ENCODE results near the gene CANT1. TPM values are rescaled to one million over a fixed set of nuclear protein-coding genes. Genes with fewer than 3 reads are reported as not detected.

The CANT1 gene
- polyA plus RNA-seq, 12 donors: 20.7 to 33.6 (median 26.8) TPM; not detected in 1

DNA sequence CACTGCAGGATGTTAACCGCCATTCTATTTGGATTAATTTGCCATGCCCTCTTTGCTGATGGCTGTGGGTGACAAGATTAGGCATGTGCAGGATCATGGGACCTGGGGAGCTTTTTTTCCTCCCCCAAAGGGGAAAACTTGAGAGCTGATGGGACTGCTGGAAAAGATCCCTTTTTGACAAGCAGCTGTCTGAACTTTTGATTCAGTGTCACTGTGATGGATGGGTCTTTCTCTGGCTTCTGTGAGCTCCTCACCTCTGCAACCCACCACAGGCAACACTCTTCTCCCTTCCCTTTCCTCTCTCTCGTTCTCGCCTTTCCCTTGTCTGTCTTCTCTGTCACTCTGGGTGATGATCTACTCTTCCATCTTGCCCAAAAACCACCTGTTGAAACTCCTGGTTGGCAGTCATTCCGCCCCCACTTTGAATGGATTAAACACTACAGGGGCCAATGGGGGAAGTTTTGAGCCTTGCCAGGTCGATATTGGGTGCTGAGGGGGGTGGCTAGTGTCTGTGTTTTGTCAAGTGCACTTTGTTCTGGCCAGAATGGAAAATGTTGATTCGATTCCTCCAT lies 3.1 kb upstream of the CANT1 start:
- no peak for DNase-seq

GRCh38 chr17:79011451-79012147 lies 2.0 kb upstream of the CANT1 start:
- DNase-seq: no peak

GRCh38 chr17:79010304-79010646 lies 711 bp upstream of the CANT1 start:
- no peak for DNase-seq

- no peak for DNase-seq
Measured at GRCh38 chr17:79008666-79009387, 737 bp downstream of the CANT1 start.

- DNase-seq: no peak
Measured at GRCh38 chr17:79007504-79008381, 1.8 kb downstream of the CANT1 start.

- DNase-seq: no peak
Measured at GRCh38 chr17:79006794-79007503, 2.6 kb downstream of the CANT1 start.

DNA sequence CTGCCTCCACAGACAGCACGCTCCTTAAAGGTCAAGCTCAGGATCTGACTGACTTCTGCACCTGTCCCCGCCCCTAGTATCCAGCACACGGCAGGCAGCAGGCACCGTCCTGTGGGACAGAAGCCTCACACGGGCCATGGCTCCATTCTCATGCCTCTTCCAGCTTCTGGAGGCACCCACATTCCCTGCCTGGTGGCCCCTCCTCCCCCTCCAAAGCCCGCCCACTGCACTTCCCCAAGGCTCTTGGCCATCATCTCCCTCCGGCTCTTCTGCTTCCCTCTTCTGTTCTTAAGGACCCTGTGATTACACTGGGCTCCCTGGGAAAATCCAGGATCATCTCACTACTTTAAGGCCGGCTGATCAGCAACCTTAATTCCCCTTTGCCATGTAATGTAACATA lies 3.5 kb downstream of the CANT1 start:
- no peak for DNase-seq

GRCh38 chr17:79005063-79005861 lies 4.3 kb downstream of the CANT1 start:
- no peak for DNase-seq

GRCh38 chr17:79003661-79004411 lies 5.7 kb downstream of the CANT1 start:
- no peak for DNase-seq

- DNase-seq: no peak
Measured at GRCh38 chr17:79002796-79003593, 6.6 kb downstream of the CANT1 start.

DNA sequence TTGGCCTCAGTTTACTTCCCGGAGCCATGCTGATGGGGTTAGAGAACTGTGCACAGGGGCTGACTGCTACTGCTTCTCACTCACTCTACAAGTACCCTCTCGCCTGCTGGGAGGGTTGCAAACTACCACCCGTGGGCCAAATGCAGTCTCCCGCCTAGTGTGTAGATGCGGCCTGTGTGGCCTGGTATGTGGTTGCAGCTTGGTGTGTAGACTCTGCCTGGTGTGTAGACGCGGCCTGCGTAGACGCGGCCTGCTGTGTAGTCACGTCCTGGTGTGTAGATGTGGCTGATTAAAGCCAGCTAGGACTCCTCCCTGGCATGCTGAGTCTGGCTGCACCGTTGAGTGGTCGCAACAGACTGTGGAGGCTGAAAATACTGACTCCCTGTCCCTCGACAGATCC lies 7.3 kb downstream of the CANT1 start:
- DNase-seq: no peak

DNA sequence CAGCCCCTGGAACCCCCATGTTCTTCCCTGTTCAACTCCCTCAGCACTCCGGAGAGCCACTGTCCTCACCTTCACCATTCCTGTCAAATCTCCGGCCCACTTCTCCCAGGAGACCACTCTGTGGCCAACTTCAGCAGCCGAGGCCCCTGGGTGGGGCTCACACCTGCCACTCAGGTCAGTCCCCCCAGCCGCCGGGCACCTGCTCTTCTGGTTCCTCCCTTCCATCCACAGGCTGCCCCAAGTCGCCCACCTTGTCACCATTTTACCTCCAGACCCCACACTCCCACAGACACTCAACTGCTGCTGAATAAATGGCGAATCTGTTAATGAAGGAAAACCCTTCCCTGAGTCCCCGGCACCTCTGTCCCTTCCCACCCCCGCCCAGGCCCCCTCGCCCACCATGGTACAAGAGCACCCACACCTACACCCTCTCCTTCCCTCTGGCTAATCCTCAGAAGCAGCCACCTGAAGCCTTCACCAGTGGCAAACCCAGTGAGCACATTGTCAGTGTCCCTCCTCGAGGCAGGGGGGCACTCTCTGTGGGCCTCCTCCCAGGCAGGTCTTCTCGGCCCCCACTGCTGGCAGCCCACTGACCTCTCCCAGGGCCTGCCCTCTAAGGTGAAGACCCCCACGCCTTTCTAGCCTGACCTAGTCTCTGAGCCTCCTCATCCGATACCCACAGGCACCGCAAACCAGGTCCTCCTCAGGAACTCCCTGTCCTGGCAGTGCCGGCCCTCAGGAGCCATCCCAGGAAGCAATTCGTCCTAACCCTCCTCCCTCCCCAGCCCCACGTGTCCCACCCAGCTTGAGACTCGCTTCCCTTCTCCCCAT lies 8.2 kb downstream of the CANT1 start:
- DNase-seq: no peak

- DNase-seq: no peak
Measured at GRCh38 chr17:79000396-79001189, 9.0 kb downstream of the CANT1 start.

DNA sequence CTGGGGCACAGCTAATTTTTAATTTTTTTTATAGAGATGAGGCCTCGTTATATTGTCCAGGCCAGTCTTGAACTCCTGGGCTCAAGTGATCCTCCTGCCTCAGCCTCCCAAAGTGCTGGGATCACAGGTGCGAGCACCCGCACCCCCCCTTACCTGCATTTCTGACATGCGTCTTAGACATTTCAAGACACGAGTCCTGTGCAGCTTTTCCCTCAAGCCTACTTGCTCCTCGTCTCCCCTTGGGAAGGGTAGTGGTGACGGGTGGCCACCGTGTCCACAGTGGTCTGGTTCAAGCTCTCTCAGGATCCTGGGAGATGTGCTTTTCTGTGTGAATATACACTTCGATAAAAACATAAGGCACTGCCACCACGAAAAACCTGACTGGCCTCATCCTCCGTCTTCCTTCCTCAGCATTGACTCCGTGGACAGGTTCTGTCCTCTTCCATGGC lies 9.6 kb downstream of the CANT1 start:
- DNase-seq: no peak

DNA sequence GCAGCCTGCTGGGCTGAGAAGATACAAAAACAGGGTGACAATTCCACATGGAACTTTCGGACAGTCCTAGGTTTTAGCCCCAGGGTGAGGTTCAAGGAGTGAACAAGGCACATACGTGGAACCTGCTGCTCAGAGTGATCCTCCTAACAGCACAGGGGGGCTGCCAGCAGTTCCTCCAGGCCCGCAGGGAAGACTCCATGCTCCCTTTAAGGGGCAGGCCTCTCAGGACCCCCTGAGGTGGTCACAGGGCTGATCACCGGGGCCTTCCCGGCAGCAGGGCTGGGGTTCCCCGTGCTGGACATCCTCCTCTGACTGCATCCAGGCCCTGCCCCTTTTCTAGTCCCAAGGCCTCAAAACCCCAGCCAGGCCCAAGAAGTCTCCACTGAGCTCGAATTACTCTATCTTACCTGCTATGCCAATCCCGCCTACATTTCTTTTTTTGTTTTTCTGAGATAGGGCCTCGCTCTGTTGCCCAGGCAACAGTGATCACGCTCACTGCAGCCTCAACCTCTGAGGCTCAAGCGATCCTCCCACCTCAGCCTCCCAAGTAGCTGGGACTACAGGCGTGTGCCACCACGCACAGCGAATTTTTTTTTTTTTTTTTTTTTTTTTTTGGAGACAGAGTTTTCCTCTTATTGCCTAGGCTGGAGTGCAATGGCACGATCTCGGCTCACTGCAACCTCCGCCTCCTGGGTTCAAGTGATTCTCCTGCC lies 10.4 kb downstream of the CANT1 start:
- DNase-seq: no peak

GRCh38 chr17:78998311-78999055 lies 11.1 kb downstream of the CANT1 start:
- DNase-seq: no peak

All from muscle of arm (tissue), 12 donors.